Transverse colon (tissue), 4 donors: Measurements from ENCODE around the gene BCL7B. TPM values are rescaled to one million over a fixed set of nuclear protein-coding genes. Genes with fewer than 3 reads are reported as not detected.

Experiments
- DNase-seq: peaks from one replicate; pipeline ENCODE4 v3.0.0-alpha.2; 2019
- H3K27ac ChIP-seq, 4 donors: fragments of 200-600 bp; sonication (generic); 2 replicates each; pipeline ENCODE4 v1.5.1; 2016 to 2018; ENCODE audit warnings: inconsistent platforms in 4 of 4
- H3K27me3 ChIP-seq: fragments of 200-600 bp; sonication (generic); 2 replicates; pipeline ENCODE4 v1.5.1; 2017; ENCODE audit warnings: inconsistent platforms
- H3K36me3 ChIP-seq, 4 donors: fragments of 200-600 bp; sonication (generic); 2 replicates each; pipeline ENCODE4 v1.5.1; 2017 to 2019; ENCODE audit warnings: inconsistent platforms in 4 of 4
- H3K4me1 ChIP-seq, 4 donors: fragments of 200-600 bp; sonication (generic); 2 replicates each; pipeline ENCODE4 v1.5.1; 2017 to 2020; ENCODE audit warnings: inconsistent platforms in 4 of 4
- H3K4me3 ChIP-seq, 4 donors: fragments of 200-600 bp; sonication (generic); 1 replicate in 1 of 4; 2 replicates in 3 of 4; pipeline versions ENCODE4 v1.5.1 to v1.6.1; 2017 to 2019; ENCODE audit warnings: inconsistent platforms in 4 of 4
- H3K9me3 ChIP-seq, 2 donors: fragments of 200-600 bp; sonication (generic); 2 replicates each; pipeline ENCODE4 v1.5.1; 2017 to 2019; ENCODE audit warnings: inconsistent platforms in 2 of 2
- CTCF ChIP-seq, 5 experiments: fragments of 200-600 bp in 3 of 5; fragments of 450-650 bp in 2 of 5; sonication (generic) in 3 of 5; IDR thresholded peaks; 1 replicate in 2 of 5; 2 replicates in 3 of 5; pipeline ENCODE4 v1.5.1; 2016 to 2017; ENCODE audit warnings: antibody characterized with exemption in 5 of 5, inconsistent platforms in 3 of 5, mild to moderate bottlenecking in 2 of 5, moderate library complexity in 1 of 5
- EP300 ChIP-seq: sonication (generic); formaldehyde crosslinking; IDR thresholded peaks from one replicate; pipeline ENCODE4 v1.6.1; 2017; ENCODE audit warnings: antibody characterized with exemption, low read depth
- POLR2A ChIP-seq: fragments of 450-650 bp; IDR thresholded peaks from one replicate; pipeline ENCODE4 v1.6.1; 2016; ENCODE audit warnings: antibody characterized with exemption, mild to moderate bottlenecking, moderate library complexity
- POLR2AphosphoS5 ChIP-seq, 3 donors: sonication (generic); formaldehyde crosslinking; IDR thresholded peaks; one replicate each; pipeline ENCODE4 v1.6.1; 2016; ENCODE audit warnings: antibody characterized with exemption in 3 of 3
- WGBS, 2 donors: methylation state at CpG; one replicate each; pipeline ENCODE4 v1.1.5; 2018; ENCODE audit warnings: low coverage in 1 of 2; 5-methylcytosine and 5-hydroxymethylcytosine counted together
- in situ Hi-C, 4 donors: fragments of 200-750 bp; cut with MboI; loops; one replicate each; pipeline versions ENCODE4 v1.15.0 to v1.15.1; 2017; ENCODE audit warnings: low sequenced_read_pairs in 3 of 4, low pct_ligation_motif_present in 1 of 4, low pct_unique_long_range_greater_than_20kb in 1 of 4
- intact Hi-C: fragments of 100-400 bp; cut with DNase I; formaldehyde crosslinking; loops from one replicate; pipeline ENCODE4 v1.15.1; 2023; ENCODE audit warnings: low total_unique reads
- small RNA-seq, 4 donors: library from RNA; depleted of rRNA; stranded (forward); fragments of <200 nt; gene quantifications; one replicate each; pipeline ENCODE3, GENCODE V24; 2016
- total RNA-seq, 4 donors: library from RNA; depleted of rRNA; stranded (reverse); fragments of >200 nt; gene quantifications; one replicate each; pipeline ENCODE4 v1.1.0, GENCODE V29; 2016

Gene BCL7B
- total RNA-seq, 4 donors from 2014 or later: 75.7 to 96.1 (median 86.0) TPM

- intact Hi-C loops: no loop called here
- WGBS, 2 donors: 100% methylated on average over 1 of the region's 1 CpG
- TF ChIP-seq POLR2A (no peak), EP300 (no peak), CTCF (IDR thresholded peaks at IDR 0.05) (no peak), POLR2AphosphoS5 (IDR thresholded peaks at IDR 0.05) (no peak)
- in situ Hi-C loops: no loop called here
- Histone ChIP-seq H3K9me3 (no peaks in the 10 kb centered on the region), H3K27me3 (no peaks in the 10 kb centered on the region), H3K36me3 (peaks cover 0 to 66% (median 25%) of the 10 kb centered on the region in 4 donors), H3K4me1 (no peaks in the 10 kb centered on the region), H3K27ac (no peak overlapping the region), H3K4me3 (no peak overlapping the region)
- DNase-seq: no peak
Measured at GRCh38 chr7:73487486-73487885, 70.0 kb downstream of the BCL7B start.

Small RNA genes lying within 50 kb of the gene (small RNA-seq; reads per million reads assigned to genes)
- gene RNU6-1198P: 0 reads per million in 4 donors

Other genes with a start within 250 kb of the BCL7B start
- 10 to 100 TPM in 2 of 4 donors, 1 to 10 TPM in 2; 5.2 to 27.6 (median 14.8) TPM for gene NSUN5, start 248.9 kb downstream of the BCL7B start, total RNA-seq
- gene TRIM50, start 229.6 kb downstream of the BCL7B start, total RNA-seq: not detected
- not detected for gene FKBP6, start 229.5 kb downstream of the BCL7B start, total RNA-seq
- 1 to 10 TPM in 1 of 4 donors, under 1 TPM in 2, not detected in 1; 0.48 to 2.2 (median 0.82) TPM for gene FZD9, start 123.9 kb downstream of the BCL7B start, total RNA-seq
- gene BAZ1B, start 35.4 kb downstream of the BCL7B start, total RNA-seq: 10 to 100 TPM; 28.7 to 48.0 (median 33.7) TPM
- 10 to 100 TPM; 31.9 to 56.3 (median 46.2) TPM for gene TBL2, start 20.9 kb upstream of the BCL7B start, total RNA-seq
- gene MLXIPL, start 66.8 kb upstream of the BCL7B start, total RNA-seq: 100 to 1,000 TPM in 1 of 4 donors, 10 to 100 TPM in 3; 17.3 to 106 (median 28.4) TPM
- gene VPS37D, start 110.1 kb upstream of the BCL7B start, total RNA-seq: 1 to 10 TPM in 1 of 4 donors, under 1 TPM in 1, not detected in 2; 0.82 to 3.5 TPM
- gene DNAJC30, start 125.8 kb upstream of the BCL7B start, total RNA-seq: 10 to 100 TPM in 1 of 4 donors, 1 to 10 TPM in 3; 1.9 to 26.7 (median 6.8) TPM
- gene BUD23, start 125.9 kb upstream of the BCL7B start, total RNA-seq: 10 to 100 TPM; 12.0 to 55.9 (median 30.3) TPM
- gene STX1A, start 162.0 kb upstream of the BCL7B start, total RNA-seq: 1 to 10 TPM; 4.1 to 6.0 (median 5.0) TPM
- gene ABHD11, start 181.1 kb upstream of the BCL7B start, total RNA-seq: 100 to 1,000 TPM; 108 to 177 (median 117) TPM
- 1,000 to 10,000 TPM in 3 of 4 donors, 100 to 1,000 TPM in 1; 672 to 1,662 (median 1,512) TPM for gene CLDN3, start 212.6 kb upstream of the BCL7B start, total RNA-seq